ENCODE measurements around the gene NDUFS3. TPM values are rescaled to one million over a fixed set of nuclear protein-coding genes. Genes with fewer than 3 reads are reported as not detected.

The NDUFS3 gene
- total and polyA plus RNA-seq, 2 donors from 2014 or later: 85.8 to 368 TPM

DNA sequence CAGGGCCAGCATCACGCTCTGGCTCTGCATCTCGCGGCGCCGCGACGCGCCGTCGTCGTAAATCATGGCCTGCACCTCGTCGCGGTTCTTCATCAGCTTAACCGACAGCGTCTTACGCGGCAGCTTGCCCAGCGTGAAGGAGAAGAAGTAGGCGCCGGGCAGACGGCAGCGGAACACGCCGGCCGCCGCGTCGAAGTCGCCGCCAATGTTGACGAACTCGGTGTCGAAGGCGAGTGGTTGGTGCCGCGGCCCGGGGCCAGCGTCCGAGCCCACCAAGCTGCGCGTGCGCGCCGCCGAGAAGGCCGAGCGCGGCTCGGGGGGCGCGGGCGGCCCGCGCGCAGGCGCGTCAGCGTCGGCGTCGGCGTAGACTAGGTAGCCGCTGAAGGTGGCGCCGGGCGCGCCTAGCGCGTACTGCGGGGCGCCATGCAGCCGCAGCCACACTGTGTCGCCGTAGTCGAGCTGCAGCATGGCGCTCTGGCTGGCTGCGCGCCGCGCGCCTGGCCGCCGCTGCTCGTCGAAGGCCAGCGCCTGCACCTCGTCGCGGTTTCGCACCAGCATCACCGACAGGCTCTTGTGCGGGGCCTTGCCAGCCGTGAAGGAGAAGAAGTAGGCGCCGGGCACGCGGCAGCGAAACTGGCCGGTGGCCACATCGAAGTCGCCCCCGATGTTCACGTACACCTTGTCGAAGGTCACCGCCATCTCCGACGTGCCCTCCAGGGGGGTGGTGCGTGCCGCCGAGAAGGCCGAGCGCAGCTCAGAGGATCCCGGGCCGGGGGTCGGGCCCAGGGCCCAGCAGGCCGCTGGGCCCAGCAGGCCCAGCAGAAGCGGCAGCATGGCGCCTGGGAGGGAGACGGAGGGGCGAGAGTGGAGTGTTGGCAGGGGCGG, 11.3 kb downstream of the NDUFS3 start:
- FAIRE-seq: no peak
- peak overlapping the region in 2 of 3 donors; percentile 32 to 58 for H3K4me3 ChIP-seq (ENCODE audit: low read length in 3 of 3)
- H3K27ac ChIP-seq (ENCODE audit: low read depth in 2 of 2, low read length in 2 of 2): no peak overlapping the region
- intact Hi-C loops (cut with DNase I): no loop called here
- peak overlapping the region in 1 of 3 donors; percentile 20 for H3K9ac ChIP-seq (ENCODE audit: low read length in 3 of 3)
- H3K27me3 ChIP-seq (ENCODE audit: control insufficient read depth, insufficient read depth, low read length): peaks cover 3% of the 10 kb centered on the region
- peaks cover 0 to 2% (median 0%) of the 10 kb centered on the region in 3 donors for H3K4me1 ChIP-seq (ENCODE audit: control insufficient read depth in 2 of 3, insufficient read depth in 2 of 3, low read depth in 1 of 3, low read length in 3 of 3)
- H3K36me3 ChIP-seq (ENCODE audit: control insufficient read depth in 2 of 3, insufficient read depth in 3 of 3, low read length in 3 of 3): no peaks in the 10 kb centered on the region
- DNase-seq: peak; percentile 67 to 86 (median 70)
- no peaks in the 10 kb centered on the region for H3K9me3 ChIP-seq (ENCODE audit: control insufficient read depth in 2 of 3, insufficient read depth in 1 of 3, low read length in 3 of 3)
- TF ChIP-seq, protein P1, sequence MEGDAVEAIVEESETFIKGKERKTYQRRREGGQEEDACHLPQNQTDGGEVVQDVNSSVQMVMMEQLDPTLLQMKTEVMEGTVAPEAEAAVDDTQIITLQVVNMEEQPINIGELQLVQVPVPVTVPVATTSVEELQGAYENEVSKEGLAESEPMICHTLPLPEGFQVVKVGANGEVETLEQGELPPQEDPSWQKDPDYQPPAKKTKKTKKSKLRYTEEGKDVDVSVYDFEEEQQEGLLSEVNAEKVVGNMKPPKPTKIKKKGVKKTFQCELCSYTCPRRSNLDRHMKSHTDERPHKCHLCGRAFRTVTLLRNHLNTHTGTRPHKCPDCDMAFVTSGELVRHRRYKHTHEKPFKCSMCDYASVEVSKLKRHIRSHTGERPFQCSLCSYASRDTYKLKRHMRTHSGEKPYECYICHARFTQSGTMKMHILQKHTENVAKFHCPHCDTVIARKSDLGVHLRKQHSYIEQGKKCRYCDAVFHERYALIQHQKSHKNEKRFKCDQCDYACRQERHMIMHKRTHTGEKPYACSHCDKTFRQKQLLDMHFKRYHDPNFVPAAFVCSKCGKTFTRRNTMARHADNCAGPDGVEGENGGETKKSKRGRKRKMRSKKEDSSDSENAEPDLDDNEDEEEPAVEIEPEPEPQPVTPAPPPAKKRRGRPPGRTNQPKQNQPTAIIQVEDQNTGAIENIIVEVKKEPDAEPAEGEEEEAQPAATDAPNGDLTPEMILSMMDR (IDR thresholded peaks at IDR 0.05; ENCODE audit: borderline replicate concordance, extremely low read depth, insufficient read depth): no peak

GRCh38 chr11:47591764-47592163, 12.9 kb downstream of the NDUFS3 start:
- Histone ChIP-seq H3K27me3 (ENCODE audit: control insufficient read depth, insufficient read depth, low read length) (peaks cover 3% of the 10 kb centered on the region), H3K9me3 (ENCODE audit: control insufficient read depth in 2 of 3, insufficient read depth in 1 of 3, low read length in 3 of 3) (no peaks in the 10 kb centered on the region), H3K4me3 (ENCODE audit: low read length in 3 of 3) (no peak overlapping the region), H3K36me3 (ENCODE audit: control insufficient read depth in 2 of 3, insufficient read depth in 3 of 3, low read length in 3 of 3) (no peaks in the 10 kb centered on the region), H3K27ac (ENCODE audit: low read depth in 2 of 2, low read length in 2 of 2) (no peak overlapping the region), H3K4me1 (ENCODE audit: control insufficient read depth in 2 of 3, insufficient read depth in 2 of 3, low read depth in 1 of 3, low read length in 3 of 3) (peaks cover 0 to 2% (median 0%) of the 10 kb centered on the region in 3 donors), H3K9ac (ENCODE audit: low read length in 3 of 3) (no peak overlapping the region)
- TF ChIP-seq, protein P1 (IDR thresholded peaks at IDR 0.05; ENCODE audit: borderline replicate concordance, extremely low read depth, insufficient read depth): no peak
- peak in 4 of 5 donors; percentile 72 to 84 (median 76) for DNase-seq
- intact Hi-C loops (cut with DNase I): no loop called here
- no peak for FAIRE-seq

DNA sequence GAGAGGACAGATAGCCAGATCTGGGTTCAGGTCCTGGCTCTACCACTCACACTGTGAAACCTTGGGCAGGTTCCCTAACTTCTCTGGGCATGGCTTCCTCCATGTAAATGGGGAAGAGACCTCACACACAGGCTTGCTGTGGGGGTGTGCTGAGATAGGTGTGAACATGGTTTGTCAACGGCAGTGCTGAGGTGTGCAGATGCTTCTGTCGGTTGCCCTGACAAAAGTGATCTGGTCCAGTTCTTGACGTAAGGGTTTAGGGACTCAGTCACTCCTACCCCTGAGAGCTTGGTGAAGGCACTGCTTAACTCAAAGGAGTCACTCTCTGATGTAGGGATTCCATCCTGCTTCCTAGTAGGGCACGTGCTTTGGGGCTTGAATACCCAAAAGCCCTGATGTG, 13.4 kb downstream of the NDUFS3 start:
- TF ChIP-seq, protein P1 (IDR thresholded peaks at IDR 0.05; ENCODE audit: borderline replicate concordance, extremely low read depth, insufficient read depth): no peak
- H3K27ac ChIP-seq (ENCODE audit: low read depth in 2 of 2, low read length in 2 of 2): no peak overlapping the region
- intact Hi-C loops (cut with DNase I): no loop called here
- H3K9me3 ChIP-seq (ENCODE audit: control insufficient read depth in 2 of 3, insufficient read depth in 1 of 3, low read length in 3 of 3): no peaks in the 10 kb centered on the region
- H3K27me3 ChIP-seq (ENCODE audit: control insufficient read depth, insufficient read depth, low read length): peaks cover 3% of the 10 kb centered on the region
- no peaks in the 10 kb centered on the region for H3K36me3 ChIP-seq (ENCODE audit: control insufficient read depth in 2 of 3, insufficient read depth in 3 of 3, low read length in 3 of 3)
- no peak overlapping the region for H3K4me3 ChIP-seq (ENCODE audit: low read length in 3 of 3)
- peak in 2 of 5 donors; percentile 11 to 27 for DNase-seq
- peaks cover 0 to 2% (median 0%) of the 10 kb centered on the region in 3 donors for H3K4me1 ChIP-seq (ENCODE audit: control insufficient read depth in 2 of 3, insufficient read depth in 2 of 3, low read depth in 1 of 3, low read length in 3 of 3)
- no peak for FAIRE-seq
- H3K9ac ChIP-seq (ENCODE audit: low read length in 3 of 3): no peak overlapping the region

All from kidney (tissue), 14 donors.